Breast epithelium (tissue), 3 donors: ENCODE data around the gene DNAJB4.

ENCODE experiments used
- CTCF ChIP-seq, 3 donors: fragments of 450-650 bp; IDR thresholded peaks; one replicate each; pipeline ENCODE4 v1.5.1; 2016 to 2017; ENCODE audit warnings: antibody characterized with exemption in 3 of 3, mild to moderate bottlenecking in 3 of 3, moderate library complexity in 3 of 3
- POLR2A ChIP-seq: fragments of 450-650 bp; IDR thresholded peaks from one replicate; pipeline ENCODE4 v1.6.1; 2016; ENCODE audit warnings: antibody characterized with exemption, mild to moderate bottlenecking, moderate library complexity
- POLR2AphosphoS5 ChIP-seq, 3 donors: sonication (generic); formaldehyde crosslinking; IDR thresholded peaks; one replicate each; pipeline ENCODE4 v1.6.1; 2017; ENCODE audit warnings: antibody characterized with exemption in 3 of 3

- no peak for TF ChIP-seq CTCF (IDR thresholded peaks at IDR 0.05)
- TF ChIP-seq POLR2AphosphoS5 (IDR thresholded peaks at IDR 0.05), result peak in 1 of 3 donors; percentile 33
- TF ChIP-seq POLR2A, result no peak
Measured at GRCh38 chr1:78045926-78046778, 41.4 kb downstream of the DNAJB4 start, which contains the start of gene GIPC2.
